ENCODE results near the gene MYOM1. TPM values are rescaled to one million over a fixed set of nuclear protein-coding genes. Genes with fewer than 3 reads are reported as not detected.

Gene MYOM1
- total RNA-seq, 2 experiments from 2014 or later, result 1.0 to 1.3 TPM

- peak; percentile 9 for DNase-seq
- Mint-ChIP-seq H3K4me3 (no peak overlapping the region), H3K27ac (no peak overlapping the region), H3K36me3 (ENCODE audit: low read depth) (no peaks in the 10 kb centered on the region), H3K27me3 (no peaks in the 10 kb centered on the region), H3K4me1 (ENCODE audit: low read depth) (peaks cover 2% of the 10 kb centered on the region), H3K9me3 (no peaks in the 10 kb centered on the region)
- intact Hi-C loops (cut with micrococcal nuclease), result no loop called here
- ChIA-PET CTCF (interaction anchor here (1.1 to 5.3 kb wide), 4 partner anchors 21 to 68 kb away, joined by 4 to 22 read pairs (median 6); no protein-coding TSS in a partner anchor), POLR2A (no interaction called here)
- no peak for TF ChIP-seq CTCF (IDR thresholded peaks at IDR 0.05)
- peak; percentile 53 for ATAC-seq
These were observed 41.7 kb downstream of the MYOM1 start for GRCh38 chr18:3177902-3178687.

GRCh38 chr18:3175195-3175758 lies 44.5 kb downstream of the MYOM1 start:
- no peak for ATAC-seq
- no peaks in the 10 kb centered on the region for H3K27me3 Mint-ChIP-seq
- TF ChIP-seq CTCF (IDR thresholded peaks at IDR 0.05), result no peak
- peaks cover 2% of the 10 kb centered on the region for H3K4me1 Mint-ChIP-seq (ENCODE audit: low read depth)
- H3K36me3 Mint-ChIP-seq (ENCODE audit: low read depth), result no peaks in the 10 kb centered on the region
- ChIA-PET POLR2A (interaction anchor here (0.9 kb wide), 1 partner anchor 63 kb away, joined by 4 read pairs; no protein-coding TSS in a partner anchor), CTCF (interaction anchor here (1.2 to 2.0 kb wide), 2 partner anchors 70 to 181 kb away, joined by 3 to 6 read pairs; no protein-coding TSS in a partner anchor)
- no peaks in the 10 kb centered on the region for H3K9me3 Mint-ChIP-seq
- no peak overlapping the region for H3K4me3 Mint-ChIP-seq
- no peak overlapping the region for H3K27ac Mint-ChIP-seq
- DNase-seq, result no peak
- intact Hi-C loops (cut with micrococcal nuclease), result no loop called here

- intact Hi-C loops (cut with micrococcal nuclease), result no loop called here
These were observed 47.7 kb downstream of the MYOM1 start for GRCh38 chr18:3172097-3172496.

GRCh38 chr18:3171631-3172030 lies 48.1 kb downstream of the MYOM1 start:
- ATAC-seq, result no peak
- H3K36me3 Mint-ChIP-seq (ENCODE audit: low read depth), result no peaks in the 10 kb centered on the region
- POLR2A ChIA-PET, result no interaction called here
- intact Hi-C loops (cut with micrococcal nuclease), result no loop called here
- no peak for TF ChIP-seq CTCF (IDR thresholded peaks at IDR 0.05)
- H3K4me3 Mint-ChIP-seq, result no peak overlapping the region
- no peak for DNase-seq
- H3K27me3 Mint-ChIP-seq, result no peaks in the 10 kb centered on the region
- H3K4me1 Mint-ChIP-seq (ENCODE audit: low read depth), result no peaks in the 10 kb centered on the region
- H3K27ac Mint-ChIP-seq, result no peak overlapping the region
- CTCF ChIA-PET, result interaction anchor here (0.7 to 1.2 kb wide), 3 partner anchors 10 to 35 kb away, joined by 3 to 5 read pairs (median 4); no protein-coding TSS in a partner anchor
- H3K9me3 Mint-ChIP-seq, result no peaks in the 10 kb centered on the region

More at GRCh38 chr18:3172097-3172496, 47.7 kb downstream of the MYOM1 start:
- H3K9me3 Mint-ChIP-seq, result no peaks in the 10 kb centered on the region
- H3K4me1 Mint-ChIP-seq (ENCODE audit: low read depth), result no peaks in the 10 kb centered on the region
- H3K4me3 Mint-ChIP-seq, result no peak overlapping the region
- DNase-seq, result no peak
- no peak for ATAC-seq
- ChIA-PET POLR2A (no interaction called here), CTCF (interaction anchor here (0.7 to 1.2 kb wide), 2 partner anchors 10 to 34 kb away, joined by 3 to 4 read pairs; no protein-coding TSS in a partner anchor)
- no peaks in the 10 kb centered on the region for H3K36me3 Mint-ChIP-seq (ENCODE audit: low read depth)
- no peak for TF ChIP-seq CTCF (IDR thresholded peaks at IDR 0.05)
- no peak overlapping the region for H3K27ac Mint-ChIP-seq
- no peaks in the 10 kb centered on the region for H3K27me3 Mint-ChIP-seq
